ENCODE data around the gene CSK.

CSK gene

GRCh38 chr15:74809956-74810355 lies 28.1 kb downstream of the CSK start:
- H4K20me1 ChIP-seq (ENCODE audit: control insufficient read depth, insufficient read depth, low read depth, low read length), result no peaks in the 10 kb centered on the region
- H3K4me3 ChIP-seq (ENCODE audit: low read length), result no peak overlapping the region
- peaks cover 8% of the 10 kb centered on the region for H3K4me1 ChIP-seq (ENCODE audit: control insufficient read depth, low read length)
- no peak overlapping the region for H3K4me2 ChIP-seq (ENCODE audit: low read length)
- peaks cover 20% of the 10 kb centered on the region for H3F3A ChIP-seq (ENCODE audit: control insufficient read depth, insufficient read depth)
- peaks cover 8% of the 10 kb centered on the region for H3K27me3 ChIP-seq (ENCODE audit: control insufficient read depth, low read length)
- H3K36me3 ChIP-seq (ENCODE audit: control insufficient read depth, low read length), result peaks cover under 1% of the 10 kb centered on the region; the same call in 1 of the 2 replicates
- no peaks in the 10 kb centered on the region for H3K79me2 ChIP-seq (ENCODE audit: control insufficient read depth, low read length)
- TF ChIP-seq EZH2phosphoT487 (IDR thresholded peaks at IDR 0.05; ENCODE audit: borderline replicate concordance, low read length), result no peak
- TF ChIP-seq CTCF (IDR thresholded peaks at IDR 0.05; ENCODE audit: low read depth, low read length, poor library complexity, severe bottlenecking), result no peak
- no peak overlapping the region for H3K27ac ChIP-seq (ENCODE audit: low read depth, low read length)
- no peaks in the 10 kb centered on the region for H3K9me3 ChIP-seq (ENCODE audit: control insufficient read depth, insufficient read depth, low read length)
- H3K9me2 ChIP-seq (replicated peaks; ENCODE audit: control insufficient read depth, low read length), result no peaks in the 10 kb centered on the region

- Histone ChIP-seq H4K20me1 (ENCODE audit: control insufficient read depth, insufficient read depth, low read depth, low read length) (no peaks in the 10 kb centered on the region), H3K9me3 (ENCODE audit: control insufficient read depth, insufficient read depth, low read length) (no peaks in the 10 kb centered on the region), H3K9me2 (replicated peaks; ENCODE audit: control insufficient read depth, low read length) (no peaks in the 10 kb centered on the region), H3K36me3 (ENCODE audit: control insufficient read depth, low read length) (no peaks in the 10 kb centered on the region), H3K27ac (ENCODE audit: low read depth, low read length) (no peak within 1 kb of the TSS), H3K27me3 (ENCODE audit: control insufficient read depth, low read length) (peaks cover 8% of the 10 kb centered on the region), H3K4me2 (ENCODE audit: low read length) (no peak within 1 kb of the TSS), H3K4me1 (ENCODE audit: control insufficient read depth, low read length) (peaks cover 15% of the 10 kb centered on the region), H3K79me2 (ENCODE audit: control insufficient read depth, low read length) (no peaks in the 10 kb centered on the region), H3K4me3 (ENCODE audit: low read length) (no peak within 1 kb of the TSS), H3F3A (ENCODE audit: control insufficient read depth, insufficient read depth) (peaks cover 9% of the 10 kb centered on the region; the same call in 1 of the 2 replicates)
- no peak for TF ChIP-seq CTCF (IDR thresholded peaks at IDR 0.05; ENCODE audit: low read depth, low read length, poor library complexity, severe bottlenecking)
- no peak for TF ChIP-seq EZH2phosphoT487 (IDR thresholded peaks at IDR 0.05; ENCODE audit: borderline replicate concordance, low read length)
Observed at GRCh38 chr15:74812533-74812932, 30.7 kb downstream of the CSK start, which contains the start of gene LMAN1L. Gene LMAN1L, plus strand, starts transcription at chr15:74812835. Its CDS starts 20 bp downstream, at chr15:74812855.

GRCh38 chr15:74815121-74815934 lies 33.4 kb downstream of the CSK start:
- no peak overlapping the region for H3K27ac ChIP-seq (ENCODE audit: low read depth, low read length)
- 0 out of 2 replicates have a peak, but pooled peaks cover 2% of the 10 kb centered on the region for H3F3A ChIP-seq (ENCODE audit: control insufficient read depth, insufficient read depth)
- H4K20me1 ChIP-seq (ENCODE audit: control insufficient read depth, insufficient read depth, low read depth, low read length), result no peaks in the 10 kb centered on the region
- no peak overlapping the region for H3K4me2 ChIP-seq (ENCODE audit: low read length)
- H3K9me3 ChIP-seq (ENCODE audit: control insufficient read depth, insufficient read depth, low read length), result no peaks in the 10 kb centered on the region
- H3K4me3 ChIP-seq (ENCODE audit: low read length), result no peak overlapping the region
- no peaks in the 10 kb centered on the region for H3K79me2 ChIP-seq (ENCODE audit: control insufficient read depth, low read length)
- no peaks in the 10 kb centered on the region for H3K27me3 ChIP-seq (ENCODE audit: control insufficient read depth, low read length)
- H3K9me2 ChIP-seq (replicated peaks; ENCODE audit: control insufficient read depth, low read length), result no peaks in the 10 kb centered on the region
- TF ChIP-seq CTCF (IDR thresholded peaks at IDR 0.05; ENCODE audit: low read depth, low read length, poor library complexity, severe bottlenecking), result no peak
- no peak for TF ChIP-seq EZH2phosphoT487 (IDR thresholded peaks at IDR 0.05; ENCODE audit: borderline replicate concordance, low read length)
- peaks cover 30% of the 10 kb centered on the region for H3K4me1 ChIP-seq (ENCODE audit: control insufficient read depth, low read length)
- no peaks in the 10 kb centered on the region for H3K36me3 ChIP-seq (ENCODE audit: control insufficient read depth, low read length)

Data from DOHH2 (cell line).